Measurements from ENCODE around the gene CCDC138. TPM values are rescaled to one million over a fixed set of nuclear protein-coding genes. Genes with fewer than 3 reads are reported as not detected.

The CCDC138 gene
- total RNA-seq, 1 experiment from 2014 or later = 11.3 TPM

DNA sequence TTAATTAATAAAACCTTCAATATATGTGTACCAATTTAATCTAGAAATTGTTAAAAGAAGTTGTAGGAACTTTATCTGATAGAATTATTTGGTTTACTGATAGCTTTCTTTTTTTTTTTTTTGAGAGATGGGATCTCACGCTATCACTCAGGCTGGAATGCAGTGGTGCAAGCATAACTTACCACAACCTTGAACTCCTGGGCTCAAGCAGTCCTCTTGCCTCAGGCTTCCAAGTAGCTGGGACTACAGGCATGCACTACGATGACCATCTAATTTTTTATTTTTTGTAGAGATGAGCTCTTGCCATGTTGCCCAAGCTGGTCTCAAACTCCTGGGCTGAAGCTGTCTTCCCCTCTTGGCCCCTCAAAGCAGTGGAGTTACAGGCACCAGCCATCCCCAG is 66.8 kb downstream of the CCDC138 start:
- H3K36me3 Mint-ChIP-seq (ENCODE audit: insufficient read depth, unreplicated experiment) = no peaks in the 10 kb centered on the region
- no TSS peak for BruUV-seq (replicated peaks)
- no peaks in the 10 kb centered on the region for H3K9me3 Mint-ChIP-seq (ENCODE audit: low read depth, unreplicated experiment)
- TF ChIP-seq, protein P1, sequence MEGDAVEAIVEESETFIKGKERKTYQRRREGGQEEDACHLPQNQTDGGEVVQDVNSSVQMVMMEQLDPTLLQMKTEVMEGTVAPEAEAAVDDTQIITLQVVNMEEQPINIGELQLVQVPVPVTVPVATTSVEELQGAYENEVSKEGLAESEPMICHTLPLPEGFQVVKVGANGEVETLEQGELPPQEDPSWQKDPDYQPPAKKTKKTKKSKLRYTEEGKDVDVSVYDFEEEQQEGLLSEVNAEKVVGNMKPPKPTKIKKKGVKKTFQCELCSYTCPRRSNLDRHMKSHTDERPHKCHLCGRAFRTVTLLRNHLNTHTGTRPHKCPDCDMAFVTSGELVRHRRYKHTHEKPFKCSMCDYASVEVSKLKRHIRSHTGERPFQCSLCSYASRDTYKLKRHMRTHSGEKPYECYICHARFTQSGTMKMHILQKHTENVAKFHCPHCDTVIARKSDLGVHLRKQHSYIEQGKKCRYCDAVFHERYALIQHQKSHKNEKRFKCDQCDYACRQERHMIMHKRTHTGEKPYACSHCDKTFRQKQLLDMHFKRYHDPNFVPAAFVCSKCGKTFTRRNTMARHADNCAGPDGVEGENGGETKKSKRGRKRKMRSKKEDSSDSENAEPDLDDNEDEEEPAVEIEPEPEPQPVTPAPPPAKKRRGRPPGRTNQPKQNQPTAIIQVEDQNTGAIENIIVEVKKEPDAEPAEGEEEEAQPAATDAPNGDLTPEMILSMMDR (IDR thresholded peaks at IDR 0.05; ENCODE audit: unreplicated experiment) = no peak
- no peaks in the 10 kb centered on the region for H3K4me1 Mint-ChIP-seq (ENCODE audit: low read depth, unreplicated experiment)
- DNase-seq = no peak
- H3K27me3 Mint-ChIP-seq (ENCODE audit: unreplicated experiment) = no peaks in the 10 kb centered on the region
- CTCF ChIA-PET = interaction anchor here (0.6 kb wide), 1 partner anchor 1786 kb away, joined by 3 read pairs; no protein-coding TSS in a partner anchor
- H3K27ac Mint-ChIP-seq (ENCODE audit: unreplicated experiment) = no peak overlapping the region
- no peak overlapping the region for H3K4me3 Mint-ChIP-seq (ENCODE audit: low read depth, unreplicated experiment)
- intact Hi-C loops (cut with micrococcal nuclease; ENCODE audit: unreplicated experiment) = no loop called here

DNA sequence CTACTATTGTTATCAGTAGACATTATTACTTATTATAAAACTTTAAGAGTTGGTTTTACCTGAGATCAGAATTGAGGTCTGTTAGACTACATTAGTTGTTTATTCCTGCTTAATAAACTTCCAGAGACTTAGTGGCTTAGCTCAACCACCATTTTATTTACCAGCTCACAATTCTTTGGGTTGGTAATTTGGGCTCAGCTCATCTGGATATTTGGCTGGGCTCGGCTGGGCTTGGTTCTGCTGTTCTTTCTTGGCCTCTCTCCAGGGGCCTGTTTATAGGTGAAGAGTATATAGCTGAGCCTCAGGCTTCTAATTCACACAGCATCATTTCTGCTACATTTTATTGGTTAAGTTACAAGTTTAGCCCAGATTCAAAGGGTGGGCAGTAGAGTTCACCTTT is 67.9 kb downstream of the CCDC138 start:
- TF ChIP-seq, protein P1 (IDR thresholded peaks at IDR 0.05; ENCODE audit: unreplicated experiment) = no peak
- BruUV-seq (replicated peaks) = no TSS peak
- Mint-ChIP-seq H3K9me3 (ENCODE audit: low read depth, unreplicated experiment) (no peaks in the 10 kb centered on the region), H3K36me3 (ENCODE audit: insufficient read depth, unreplicated experiment) (no peaks in the 10 kb centered on the region), H3K27ac (ENCODE audit: unreplicated experiment) (no peak overlapping the region), H3K4me3 (ENCODE audit: low read depth, unreplicated experiment) (no peak overlapping the region), H3K4me1 (ENCODE audit: low read depth, unreplicated experiment) (no peaks in the 10 kb centered on the region), H3K27me3 (ENCODE audit: unreplicated experiment) (no peaks in the 10 kb centered on the region)
- DNase-seq = no peak
- CTCF ChIA-PET = no interaction called here
- intact Hi-C loops (cut with micrococcal nuclease; ENCODE audit: unreplicated experiment) = loop anchor here (2.0 kb wide), 1 partner anchor 134 kb away; the partner anchor contains the start of gene EDAR

DNA sequence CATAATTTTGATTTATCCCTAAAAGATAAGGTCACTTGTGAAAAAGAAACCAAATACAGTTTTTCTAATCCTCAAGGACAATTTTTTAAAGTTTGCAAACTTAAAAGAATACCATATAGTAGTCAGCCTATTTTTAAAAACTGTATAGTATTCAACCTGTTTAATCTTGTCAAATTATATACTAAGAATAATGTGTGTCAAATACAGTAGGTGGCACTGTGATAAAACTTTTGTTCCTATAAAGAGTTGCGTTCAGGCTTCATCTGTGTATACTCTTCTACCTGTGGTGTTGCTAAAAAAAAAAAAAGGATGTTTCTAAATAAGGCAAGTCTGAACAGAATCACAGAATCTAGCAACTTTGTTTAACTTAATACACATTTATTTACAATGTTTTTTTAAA is 68.6 kb downstream of the CCDC138 start:
- TF ChIP-seq, protein P1 (IDR thresholded peaks at IDR 0.05; ENCODE audit: unreplicated experiment) = no peak
- Mint-ChIP-seq H3K36me3 (ENCODE audit: insufficient read depth, unreplicated experiment) (no peaks in the 10 kb centered on the region), H3K4me1 (ENCODE audit: low read depth, unreplicated experiment) (no peaks in the 10 kb centered on the region), H3K4me3 (ENCODE audit: low read depth, unreplicated experiment) (no peak overlapping the region), H3K27ac (ENCODE audit: unreplicated experiment) (no peak overlapping the region), H3K27me3 (ENCODE audit: unreplicated experiment) (no peaks in the 10 kb centered on the region), H3K9me3 (ENCODE audit: low read depth, unreplicated experiment) (no peaks in the 10 kb centered on the region)
- intact Hi-C loops (cut with micrococcal nuclease; ENCODE audit: unreplicated experiment) = loop anchor here (2.0 kb wide), 1 partner anchor 134 kb away; the partner anchor contains the start of gene EDAR
- CTCF ChIA-PET = no interaction called here
- BruUV-seq (replicated peaks) = no TSS peak
- DNase-seq = no peak

DNA sequence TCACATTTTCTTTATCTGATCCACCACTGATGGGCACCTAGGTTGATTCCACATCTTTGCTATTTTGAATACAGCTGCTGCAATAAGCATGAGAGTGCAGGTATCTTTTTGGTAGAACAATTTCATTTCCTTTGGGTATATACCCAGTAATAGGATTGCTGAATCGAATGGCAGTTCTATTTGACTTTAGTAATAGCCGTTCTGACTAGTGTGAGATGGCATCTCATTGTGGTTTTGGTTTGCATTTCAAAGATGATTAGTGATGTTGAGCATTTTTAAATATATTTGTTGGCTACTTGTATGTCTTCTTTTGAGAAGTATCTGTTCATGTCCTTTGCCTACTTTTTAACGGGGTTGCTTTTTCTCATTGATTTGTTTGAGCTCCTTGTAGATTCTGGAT is 72.3 kb downstream of the CCDC138 start:
- CTCF ChIA-PET = no interaction called here

More for the DNA sequence above, 72.3 kb downstream of the CCDC138 start:
- Mint-ChIP-seq H3K9me3 (ENCODE audit: low read depth, unreplicated experiment) (no peaks in the 10 kb centered on the region), H3K36me3 (ENCODE audit: insufficient read depth, unreplicated experiment) (peaks cover 5% of the 10 kb centered on the region), H3K27ac (ENCODE audit: unreplicated experiment) (no peak overlapping the region), H3K4me1 (ENCODE audit: low read depth, unreplicated experiment) (no peaks in the 10 kb centered on the region), H3K4me3 (ENCODE audit: low read depth, unreplicated experiment) (no peak overlapping the region), H3K27me3 (ENCODE audit: unreplicated experiment) (no peaks in the 10 kb centered on the region)
- intact Hi-C loops (cut with micrococcal nuclease; ENCODE audit: unreplicated experiment) = no loop called here
- BruUV-seq (replicated peaks) = no TSS peak
- TF ChIP-seq, protein P1 (IDR thresholded peaks at IDR 0.05; ENCODE audit: unreplicated experiment) = no peak
- no peak for DNase-seq

Data from Calu3 (cell line).